HG03571 (cell line): ENCODE results near the gene DPH2.

Experiments
- ATAC-seq: cut with Tn5 transposase; IDR thresholded peaks from one replicate; pipeline ENCODE4 v1.9.1; 2021; ENCODE audit not compliant: unreplicated experiment

The DPH2 gene

GRCh38 chr1:43982808-43983207 lies 13.0 kb downstream of the DPH2 start:
- ATAC-seq = no peak

DNA sequence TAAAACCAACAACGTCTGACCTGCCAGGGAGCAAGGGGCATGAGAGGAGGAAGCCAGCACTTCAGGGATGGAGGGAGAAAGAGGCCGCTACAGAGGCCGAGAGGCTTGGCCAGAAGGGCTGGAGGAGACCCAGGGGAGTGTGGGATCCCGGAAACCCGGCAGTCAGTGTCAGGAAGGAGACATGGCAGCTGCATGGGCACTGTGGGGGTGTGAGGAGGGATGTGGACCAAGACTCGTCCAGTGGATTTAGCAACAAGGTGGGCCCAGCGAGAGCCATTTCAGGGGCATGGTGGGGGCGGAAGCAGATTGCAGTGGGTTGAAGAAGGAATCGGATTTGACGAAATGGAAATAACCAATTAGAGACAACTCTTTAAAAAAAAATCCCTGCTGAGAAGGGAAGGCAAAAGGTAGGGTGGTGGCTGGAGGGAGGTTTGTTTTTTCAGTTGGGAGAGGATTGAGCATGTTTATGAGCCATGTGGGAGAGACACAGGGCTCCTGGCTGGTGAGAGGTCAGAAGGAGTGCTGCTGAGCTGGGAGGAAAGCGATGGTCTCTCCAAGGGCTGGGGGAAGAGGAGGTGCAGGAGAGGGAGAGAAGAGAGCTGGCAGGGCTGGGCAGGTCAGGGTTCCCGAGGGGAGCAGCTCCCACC lies 13.6 kb downstream of the DPH2 start:
- ATAC-seq = no peak

GRCh38 chr1:43984855-43985254 lies 15.0 kb downstream of the DPH2 start:
- ATAC-seq = no peak

DNA sequence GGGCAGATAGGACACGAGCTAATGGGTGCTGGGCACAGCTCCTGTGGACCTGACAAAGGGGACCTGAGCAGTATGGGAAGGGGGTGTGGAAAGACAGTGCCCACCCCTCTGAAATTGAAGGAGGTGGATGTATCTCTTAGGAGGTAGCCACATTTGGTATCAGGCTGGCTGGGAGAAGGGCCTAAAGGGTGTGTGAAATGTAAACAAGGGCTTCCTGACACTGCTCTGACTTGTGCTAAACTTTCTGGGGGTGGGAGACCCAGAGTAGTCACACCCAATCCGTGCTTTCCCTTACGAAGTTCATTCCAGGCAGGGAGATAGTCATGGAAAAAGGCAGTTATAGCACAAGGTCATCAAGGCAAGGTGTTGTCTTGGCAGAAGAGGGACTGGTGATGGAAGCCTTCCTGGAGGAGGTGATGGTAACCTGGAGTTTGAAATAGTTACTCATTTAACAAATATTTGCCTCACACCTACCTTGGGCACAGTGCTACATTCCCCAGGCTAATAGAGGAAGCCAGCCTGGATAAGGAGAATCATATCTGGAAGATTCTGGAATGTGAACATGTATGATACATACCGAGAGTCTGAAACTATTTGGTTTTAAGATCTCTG lies 16.3 kb downstream of the DPH2 start:
- ATAC-seq = no peak

- ATAC-seq = no peak
These were observed 16.9 kb downstream of the DPH2 start for GRCh38 chr1:43986712-43987111.

GRCh38 chr1:43987159-43987902 lies 17.5 kb downstream of the DPH2 start:
- no peak for ATAC-seq

GRCh38 chr1:43990271-43991199 lies 20.7 kb downstream of the DPH2 start:
- no peak for ATAC-seq

DNA sequence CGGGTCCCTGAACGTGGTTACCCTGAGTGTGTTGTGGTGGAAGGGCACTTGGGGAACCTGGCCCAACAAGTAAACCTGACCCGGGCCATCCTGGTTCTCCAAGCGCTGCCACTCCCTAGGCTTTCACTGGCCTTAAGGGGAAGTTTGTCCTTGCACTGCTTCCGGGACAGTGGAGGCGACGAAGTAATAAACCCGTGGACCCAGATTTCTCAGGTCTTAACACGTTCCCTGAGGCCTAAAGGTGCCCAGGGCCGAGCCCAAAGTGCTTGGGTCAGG lies 21.3 kb downstream of the DPH2 start:
- ATAC-seq = no peak

DNA sequence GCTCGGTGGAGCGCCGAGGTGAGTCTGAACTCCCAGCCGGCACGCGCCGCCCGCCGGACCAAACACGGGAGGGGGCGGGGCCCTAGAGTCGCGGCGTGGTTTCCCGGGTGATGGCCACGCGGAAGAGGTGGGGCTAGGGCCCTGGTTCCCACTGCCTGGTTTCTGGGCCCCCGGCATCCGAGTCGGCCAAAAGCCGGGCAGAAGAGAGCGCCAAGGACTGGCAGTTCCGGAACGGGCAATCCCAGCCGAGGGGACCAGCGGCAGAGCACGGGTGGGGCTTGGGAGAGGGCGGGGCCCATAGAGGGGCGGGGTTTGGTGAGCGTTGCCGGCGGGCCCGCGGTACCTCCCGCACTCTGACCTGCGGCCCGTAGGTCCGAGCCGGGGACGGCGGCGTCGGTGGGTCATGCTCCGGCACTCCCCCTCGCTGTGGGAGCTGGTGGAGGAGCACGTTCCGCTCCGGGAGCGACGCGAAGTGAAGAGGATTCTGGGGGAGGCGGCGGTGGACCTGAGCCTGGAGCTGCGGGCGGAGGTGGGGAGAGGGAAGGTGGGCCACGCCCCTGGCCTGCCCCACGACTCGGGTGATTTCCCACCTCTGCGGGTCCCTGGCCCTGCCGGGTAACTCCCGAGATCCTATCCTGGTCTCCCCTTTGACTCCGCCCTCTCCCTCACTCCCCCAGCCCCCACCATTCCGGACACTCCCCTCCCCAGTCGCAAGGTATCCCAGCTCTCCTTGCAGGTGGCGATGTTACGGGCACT lies 21.8 kb downstream of the DPH2 start, which contains the start of gene CCDC24:
Gene CCDC24, plus strand, starts transcription at position 124 of the 756 bp plus-strand sequence. Its CDS starts 280 bp downstream, at position 404.
- no peak for ATAC-seq

DNA sequence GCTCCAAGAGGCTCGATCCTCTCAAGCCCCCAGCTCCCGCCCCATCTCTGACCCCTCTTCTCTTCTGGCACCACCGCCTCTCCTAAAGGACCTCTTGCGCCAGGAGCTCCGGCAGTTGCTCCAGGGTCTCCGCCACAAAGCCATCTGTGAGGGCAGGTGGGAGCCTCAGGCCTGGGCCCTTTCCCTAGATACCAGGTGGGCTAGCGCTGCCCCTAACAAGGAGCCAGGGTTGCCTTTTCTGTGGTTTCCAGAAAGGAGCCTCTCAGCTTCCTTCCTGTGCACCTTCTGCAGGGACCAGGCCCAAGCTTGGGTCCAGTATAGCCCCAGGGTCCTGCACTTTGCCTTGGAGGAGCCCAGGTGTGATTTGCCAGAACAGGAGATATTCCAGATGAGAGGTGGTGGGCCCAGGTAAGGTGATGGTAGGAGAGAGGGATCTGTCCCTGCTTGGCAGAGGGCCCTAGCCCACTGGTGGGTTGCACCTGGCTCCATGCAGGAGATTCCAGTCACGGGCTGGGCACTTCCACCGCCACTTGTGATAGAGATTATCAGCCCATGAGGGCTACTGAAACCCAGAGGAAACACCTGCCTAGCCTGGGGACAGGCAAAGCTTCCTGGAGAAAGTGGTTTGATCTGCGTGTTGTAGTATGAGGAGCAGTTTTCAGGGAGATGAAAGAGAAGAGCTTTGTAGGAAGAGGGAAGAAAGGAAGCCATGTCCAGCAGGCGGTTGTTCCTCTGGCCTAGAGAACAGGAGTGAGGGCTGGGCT lies 22.6 kb downstream of the DPH2 start:
- ATAC-seq = no peak

DNA sequence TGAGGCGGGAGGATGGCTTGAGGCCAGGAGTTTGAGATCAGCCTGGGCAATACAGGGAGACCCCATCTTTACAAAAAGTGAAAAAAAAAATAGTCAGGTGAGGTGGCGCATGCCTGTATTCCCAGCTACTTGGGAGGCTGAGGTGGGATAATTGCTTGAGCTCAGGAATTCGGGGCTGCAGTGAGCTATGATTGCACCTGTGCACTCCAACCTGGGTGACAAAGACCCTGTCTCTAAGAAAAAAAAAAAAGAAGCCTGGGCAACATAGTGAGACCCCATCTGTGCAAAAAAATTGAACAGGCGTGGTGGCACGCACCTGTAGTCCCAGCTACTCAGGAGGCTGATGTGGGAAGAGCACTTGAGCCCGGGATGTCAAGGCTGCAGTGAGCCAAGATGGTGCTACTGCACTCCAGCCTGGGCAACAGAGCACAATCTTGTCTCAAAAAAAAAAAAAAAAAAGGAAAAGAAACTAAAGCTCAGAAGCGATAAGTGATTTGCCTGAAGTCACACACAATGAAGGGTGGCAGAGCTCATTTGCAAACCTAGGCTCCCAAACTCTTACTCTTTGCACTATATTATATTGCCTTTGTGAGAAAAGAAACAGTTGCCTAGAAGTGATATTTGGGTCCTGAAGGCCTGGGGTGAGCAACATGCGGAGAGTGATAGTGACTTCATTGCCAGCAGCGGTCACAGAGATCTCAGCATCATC lies 23.6 kb downstream of the DPH2 start:
- ATAC-seq = no peak

DNA sequence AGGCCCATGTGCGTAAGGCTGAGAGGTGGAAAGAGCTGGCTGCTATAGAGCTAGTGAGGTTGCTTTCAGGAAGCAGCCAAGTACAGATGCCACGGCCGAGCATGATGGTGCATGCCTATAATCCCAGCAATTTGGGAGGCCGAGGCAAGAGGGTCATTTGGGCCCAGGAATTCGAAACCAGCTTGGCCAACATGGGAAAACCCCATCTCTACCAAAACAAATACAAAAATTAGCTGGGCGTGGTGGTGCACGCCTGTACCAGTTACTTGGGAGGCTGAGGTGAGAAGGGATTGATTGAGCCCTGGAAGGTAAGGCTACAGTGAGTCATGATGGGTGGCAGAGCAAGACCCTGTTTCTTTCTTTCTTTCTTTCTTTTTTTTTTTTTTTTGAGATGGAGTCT lies 24.3 kb downstream of the DPH2 start:
- no peak for ATAC-seq

- no peak for ATAC-seq
These were observed 25.3 kb downstream of the DPH2 start for GRCh38 chr1:43994794-43995790.

DNA sequence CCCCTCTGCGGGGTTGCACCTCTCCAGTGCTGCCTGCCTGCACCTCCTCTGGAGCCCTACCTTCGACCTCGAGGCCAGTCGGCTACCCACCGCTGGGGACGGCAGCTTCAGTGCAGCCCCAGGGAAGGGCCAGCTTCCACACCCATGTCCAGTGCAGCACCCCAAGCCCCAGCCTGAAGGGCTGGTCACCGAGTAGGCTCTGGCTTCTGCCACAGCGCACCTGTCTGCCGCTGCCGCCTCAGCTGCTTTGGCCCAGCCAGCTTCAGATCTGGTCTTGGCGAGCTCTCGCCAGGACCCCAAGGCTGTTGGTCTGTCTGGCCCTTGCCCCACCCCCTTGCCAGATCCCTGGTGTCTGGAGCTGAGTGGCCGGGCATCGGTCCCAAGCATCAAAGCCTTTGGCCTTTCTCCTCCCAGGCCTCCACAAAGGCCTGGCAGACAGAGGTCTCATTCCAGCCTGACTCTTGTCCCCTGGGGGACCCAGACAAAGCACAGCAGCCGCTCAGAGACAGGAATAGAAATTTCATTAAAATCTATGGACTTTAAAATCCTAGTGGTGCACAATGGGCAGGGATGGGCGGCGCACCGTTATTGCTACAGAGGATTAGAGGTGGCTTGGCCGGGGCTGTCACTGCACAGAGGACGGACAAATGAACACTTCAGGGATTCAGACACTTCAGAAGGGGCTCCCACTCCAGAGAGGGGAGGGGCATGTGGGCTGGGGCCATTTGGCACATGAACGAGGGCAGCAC lies 26.3 kb downstream of the DPH2 start:
- ATAC-seq = no peak

DNA sequence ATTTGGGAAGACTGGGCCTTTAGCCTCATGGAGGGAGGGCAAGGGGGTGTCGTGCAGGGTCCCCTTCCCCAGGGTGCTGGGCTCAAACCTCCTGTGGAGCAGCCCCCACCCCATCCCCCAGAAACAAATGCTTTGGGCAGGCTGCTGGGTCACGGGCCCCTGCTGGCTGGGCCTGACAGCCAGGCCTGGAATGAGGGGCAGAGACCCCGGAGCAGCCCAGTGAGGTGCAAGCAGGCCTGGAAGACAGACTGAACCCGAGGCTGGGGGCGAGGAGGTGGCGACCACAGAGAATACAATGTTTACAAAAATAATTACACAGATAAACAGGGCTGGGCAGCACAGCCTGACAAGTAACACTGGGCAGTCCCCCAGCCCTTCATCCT lies 26.9 kb downstream of the DPH2 start:
- ATAC-seq = no peak

DNA sequence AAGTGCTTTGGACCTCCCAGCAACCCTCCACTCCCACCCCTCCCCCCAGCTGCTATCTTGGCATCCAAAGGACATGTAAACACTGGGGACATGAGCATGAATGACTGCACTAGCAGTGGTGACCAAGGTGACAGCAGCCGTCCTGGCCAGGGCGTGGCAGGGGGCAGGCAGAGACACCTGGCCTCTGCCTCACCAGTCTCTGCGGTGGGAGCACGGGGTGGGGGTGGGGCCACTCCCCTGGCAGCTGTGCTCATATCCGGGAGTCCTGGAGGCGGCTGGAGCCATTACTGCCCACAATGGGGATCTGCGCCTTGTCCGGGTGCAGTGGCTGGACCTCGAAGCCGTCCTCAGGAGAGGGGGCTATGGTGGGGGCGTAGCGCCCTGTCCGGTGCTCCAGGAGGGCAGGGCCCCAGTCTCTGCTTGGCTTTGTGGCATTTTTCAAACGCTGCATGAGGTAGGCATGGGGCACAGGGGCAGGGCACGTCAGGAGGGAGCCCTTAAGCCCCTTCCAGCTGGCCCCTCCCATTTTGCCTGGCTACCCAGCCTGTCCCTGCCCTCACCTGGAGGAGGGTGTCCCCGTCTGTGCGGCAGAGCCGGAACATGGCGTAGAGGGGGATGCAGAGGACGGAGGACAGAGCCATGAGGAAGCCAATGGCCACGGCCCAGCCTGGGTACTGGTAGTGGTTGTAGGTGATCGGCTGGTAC lies 27.6 kb downstream of the DPH2 start:
- ATAC-seq = no peak

- ATAC-seq = no peak
These were observed 28.2 kb downstream of the DPH2 start for GRCh38 chr1:43998000-43998378.
